HepG2 (cell line): ENCODE results near the gene NUAK2. TPM values are rescaled to one million over a fixed set of nuclear protein-coding genes. Genes with fewer than 3 reads are reported as not detected.

Experiments
- ATAC-seq: fragments of 200-7000 bp; cut with Tn5 transposase; 3 replicates; pipeline ENCODE4 v1.9.1; 2020; ENCODE audit warnings: mild to moderate bottlenecking, moderate library complexity
- BruUV-seq: library from RNA; stranded (reverse); fragments of 400-500 nt; replicated peaks from 2 replicates; lab custom pipeline; 2021; lab: Mats Ljungman, UMichigan
- CTCF ChIA-PET: fragments of 300-600 bp; formaldehyde crosslinking; extraction: SDS; loops from one replicate; lab custom pipeline; 2021; ENCODE audit warnings: low total read pairs, inconsistent platforms, low intra/inter-chr PET ratio; lab: Yijun Ruan, JAX
- POLR2A ChIA-PET: fragments of 350-600 bp; sonication (Branson Sonifier 250); formaldehyde crosslinking; loops from one replicate; lab custom pipeline; 2020; ENCODE audit warnings: antibody characterized with exemption, inconsistent platforms; lab: Yijun Ruan, JAX
- DNase-seq: peaks from one replicate; pipeline ENCODE4 v3.0.0-alpha.2; 2015; ENCODE audit warnings: low spot score
- FAIRE-seq: peaks from 3 replicates; lab custom pipeline; 2011; peaks lifted over from hg19 to GRCh38; lab: Jason Lieb, UNC
- H2AFZ ChIP-seq: one replicate; pipeline ENCODE4 v1.6.1; 2011; ENCODE audit warnings: low read length, inconsistent platforms
- H3K27ac ChIP-seq: fragments of 300-600 bp; 3 replicates; pipeline ENCODE4 v1.8.0; 2011; ENCODE audit warnings: mixed run types, mild to moderate bottlenecking, mixed read lengths, low read length, inconsistent platforms; ENCODE audit not compliant: insufficient read depth; ENCODE audit errors: extremely low read length
- H3K27me3 ChIP-seq, 2 experiments: fragments of 200-600 bp in 1 of 2; 2 replicates in 1 of 2; 3 replicates in 1 of 2; pipeline versions ENCODE4 v1.6.0 to v1.8.0; 2011; ENCODE audit warnings: low read length in 2 of 2, mild to moderate bottlenecking in 2 of 2, moderate library complexity in 2 of 2, inconsistent platforms in 1 of 2; ENCODE audit not compliant: insufficient read depth in 2 of 2, control insufficient read depth in 1 of 2
- H3K36me3 ChIP-seq, 2 experiments: fragments of 200-600 bp in 1 of 2; replicated peaks in 1 of 2; 2 replicates in 1 of 2; 3 replicates in 1 of 2; pipeline versions ENCODE4 v1.5.1 to v1.8.0; 2011; ENCODE audit warnings: low read length in 2 of 2, inconsistent platforms in 1 of 2; ENCODE audit not compliant: insufficient read depth in 2 of 2, control insufficient read depth in 1 of 2
- H3K4me1 ChIP-seq: 2 replicates; pipeline ENCODE4 v1.5.1; 2012; ENCODE audit warnings: low read length, inconsistent platforms; ENCODE audit not compliant: insufficient read depth
- H3K4me2 ChIP-seq: 2 replicates; pipeline ENCODE4 v1.6.0; 2011; ENCODE audit warnings: low read depth, low read length, inconsistent platforms
- H3K4me3 ChIP-seq, 3 experiments: fragments of 200-600 bp in 1 of 3; sonication (generic), shearing (Covaris generic) in 1 of 3; replicated peaks in 1 of 3; 2 replicates each; pipeline ENCODE4 v1.5.1; 2011 to 2016; ENCODE audit warnings: low read length in 3 of 3, inconsistent platforms in 2 of 3, low read depth in 2 of 3, mild to moderate bottlenecking in 2 of 3, control low read depth in 1 of 3, mixed read lengths in 1 of 3; ENCODE audit not compliant: insufficient read depth in 1 of 3
- H3K79me2 ChIP-seq: one replicate; pipeline ENCODE4 v1.6.1; 2011; ENCODE audit warnings: low read length, inconsistent platforms; ENCODE audit not compliant: insufficient read depth
- H3K9ac ChIP-seq: 2 replicates; pipeline ENCODE4 v1.6.0; 2011; ENCODE audit warnings: mild to moderate bottlenecking, low read depth, low read length, inconsistent platforms; ENCODE audit not compliant: insufficient read depth
- H3K9me3 ChIP-seq: 2 replicates; pipeline ENCODE4 v1.5.1; 2012; ENCODE audit warnings: mild to moderate bottlenecking, low read length
- H4K20me1 ChIP-seq: 2 replicates; pipeline ENCODE4 v1.6.0; 2011; ENCODE audit warnings: inconsistent platforms, mild to moderate bottlenecking, low read length, moderate library complexity; ENCODE audit not compliant: insufficient read depth
- CHD4 ChIP-seq: fragments of 200-600 bp; sonication (generic); IDR thresholded peaks from 2 replicates; pipeline ENCODE4 v1.7.0; 2017; ENCODE audit warnings: mild to moderate bottlenecking, low read length, borderline replicate concordance
- GZF1 ChIP-seq: sonication (generic); formaldehyde crosslinking; IDR thresholded peaks from 2 replicates; pipeline ENCODE4 v1.5.1; 2020; ENCODE audit warnings: mild to moderate bottlenecking, missing genetic modification reagents
- PAX8 ChIP-seq: sonication (generic); formaldehyde crosslinking; IDR thresholded peaks from 2 replicates; pipeline ENCODE4 v1.8.0; 2022; ENCODE audit warnings: mild to moderate bottlenecking, missing genetic modification reagents, borderline replicate concordance
- ZFP37 ChIP-seq: sonication (generic); formaldehyde crosslinking; IDR thresholded peaks from 2 replicates; pipeline ENCODE4 v1.4.0; 2020; ENCODE audit warnings: missing genetic modification reagents, borderline replicate concordance
- ZNF20 ChIP-seq: sonication (generic); formaldehyde crosslinking; IDR thresholded peaks from 2 replicates; pipeline ENCODE4 v1.4.0; 2020; ENCODE audit warnings: mild to moderate bottlenecking, moderate library complexity, missing genetic modification reagents
- ZNF326 ChIP-seq: sonication (generic); formaldehyde crosslinking; IDR thresholded peaks from 2 replicates; pipeline ENCODE4 v1.4.0; 2020; ENCODE audit warnings: missing genetic modification reagents, borderline replicate concordance
- ZSCAN25 ChIP-seq: sonication (generic); formaldehyde crosslinking; IDR thresholded peaks from 2 replicates; pipeline ENCODE4 v1.8.0; 2022; ENCODE audit warnings: mild to moderate bottlenecking, missing genetic modification reagents
- WGBS: methylation state at CpG from one replicate; pipeline ENCODE4 v1.1.6; 2017; ENCODE audit warnings: low lambda C conversion rate; 5-methylcytosine and 5-hydroxymethylcytosine counted together
- in situ Hi-C: cut with HindIII; loops from 2 replicates; pipeline ENCODE4 v1.10.0; 2017; ENCODE audit warnings: low pct_unique_long_range_greater_than_20kb; ENCODE audit not compliant: extremely low pct_ligation_motif_present
- intact Hi-C: fragments of 100-400 bp; cut with micrococcal nuclease; formaldehyde crosslinking; loops from one replicate; pipeline ENCODE4 v1.10.0; 2022; ENCODE audit not compliant: unreplicated experiment
- polyA plus RNA-seq, 8 experiments: library from polyadenylated mRNA; depleted of rRNA in 3 of 8; stranded (reverse) in 7 of 8; unstranded in 1 of 8; fragments of >200 nt; fragmentation: Illumina TruSeq in 4 of 8; extraction: Trizol in 4 of 8; gene quantifications; 2 replicates each; pipeline versions ENCODE4 v1.2.1 to v1.2.3, GENCODE V29; 2011 to 2016; ENCODE audit warnings: low read depth in 4 of 8, missing spikeins in 1 of 8, mixed read lengths in 1 of 8; ENCODE audit not compliant: insufficient read depth in 1 of 8
- total RNA-seq, 5 experiments: library from RNA; depleted of rRNA; stranded (reverse); fragments of >200 nt; fragmentation: Illumina TruSeq; extraction: Trizol; gene quantifications; 2 replicates each; pipeline ENCODE4 v1.2.3, GENCODE V29; 2016; ENCODE audit warnings: low read depth in 1 of 5
- TF ChIP-seq, protein P1 (sequence below): IDR thresholded peaks from 2 replicates; pipeline ENCODE4 v1.6.1; 2018; ENCODE audit warnings: missing genetic modification reagents
- TF ChIP-seq, protein P2 (sequence below): sonication (generic); formaldehyde crosslinking; IDR thresholded peaks from 2 replicates; pipeline ENCODE4 v1.8.1; 2023; ENCODE audit warnings: mild to moderate bottlenecking, moderate library complexity, missing genetic modification reagents
- TF ChIP-seq, protein P3 (sequence below): sonication (generic); formaldehyde crosslinking; IDR thresholded peaks from 2 replicates; pipeline ENCODE4 v1.5.0; 2020; ENCODE audit warnings: missing genetic modification reagents
- TF ChIP-seq, protein P4 (sequence below): sonication (generic); formaldehyde crosslinking; IDR thresholded peaks from 2 replicates; pipeline ENCODE4 v1.8.1; 2023; ENCODE audit warnings: mild to moderate bottlenecking, missing genetic modification reagents

NUAK2 gene
- total and polyA plus RNA-seq, 2 of the 13 experiments (the other 11 are each of a cell fraction or from before 2014, with no cell fraction given): 0.75 to 1.1 TPM

DNA sequence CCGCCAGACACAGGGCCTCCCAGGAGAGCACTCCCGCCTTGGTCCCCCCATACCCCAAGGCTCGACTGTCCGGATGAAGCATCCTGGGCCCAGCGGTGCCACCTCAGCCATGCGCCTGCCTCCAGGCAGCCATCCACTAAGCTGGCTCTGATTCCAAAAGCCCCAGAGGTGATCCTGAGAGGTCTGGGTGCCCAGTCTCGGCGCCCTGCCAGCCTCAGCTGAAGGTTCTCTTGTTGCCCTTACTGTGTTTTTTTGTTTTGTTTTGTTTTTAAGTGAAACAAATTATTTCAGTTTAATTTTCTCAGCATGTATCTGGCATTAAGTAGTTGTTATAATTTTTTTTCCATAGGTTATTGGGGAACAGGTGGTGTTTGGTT, 44.9 kb downstream of the NUAK2 start:
- Histone ChIP-seq H3K4me1 (peaks cover 19% of the 10 kb centered on the region), H2AFZ (no peak overlapping the region), H3K4me3 (no peak overlapping the region), H3K4me2 (no peak overlapping the region), H4K20me1 (no peaks in the 10 kb centered on the region), H3K27me3 (peaks cover 0 to 23% of the 10 kb centered on the region in 2 experiments; a peak in 2 of 5 replicates), H3K36me3 (no peaks in the 10 kb centered on the region), H3K9me3 (no peaks in the 10 kb centered on the region), H3K9ac (no peak overlapping the region), H3K27ac (no peak overlapping the region), H3K79me2 (no peaks in the 10 kb centered on the region)
- TF ChIP-seq ZFP37 (CRISPR knock-in tag) (no peak), CHD4 (no peak), ZSCAN25 (no peak), ZNF326 (CRISPR knock-in tag) (no peak), ZNF20 (CRISPR knock-in tag) (no peak), PAX8 (no peak), GZF1 (CRISPR knock-in tag) (no peak)
- TF ChIP-seq, protein P1, sequence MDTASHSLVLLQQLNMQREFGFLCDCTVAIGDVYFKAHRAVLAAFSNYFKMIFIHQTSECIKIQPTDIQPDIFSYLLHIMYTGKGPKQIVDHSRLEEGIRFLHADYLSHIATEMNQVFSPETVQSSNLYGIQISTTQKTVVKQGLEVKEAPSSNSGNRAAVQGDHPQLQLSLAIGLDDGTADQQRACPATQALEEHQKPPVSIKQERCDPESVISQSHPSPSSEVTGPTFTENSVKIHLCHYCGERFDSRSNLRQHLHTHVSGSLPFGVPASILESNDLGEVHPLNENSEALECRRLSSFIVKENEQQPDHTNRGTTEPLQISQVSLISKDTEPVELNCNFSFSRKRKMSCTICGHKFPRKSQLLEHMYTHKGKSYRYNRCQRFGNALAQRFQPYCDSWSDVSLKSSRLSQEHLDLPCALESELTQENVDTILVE (CRISPR knock-in tag): no peak
- TF ChIP-seq, protein P2, sequence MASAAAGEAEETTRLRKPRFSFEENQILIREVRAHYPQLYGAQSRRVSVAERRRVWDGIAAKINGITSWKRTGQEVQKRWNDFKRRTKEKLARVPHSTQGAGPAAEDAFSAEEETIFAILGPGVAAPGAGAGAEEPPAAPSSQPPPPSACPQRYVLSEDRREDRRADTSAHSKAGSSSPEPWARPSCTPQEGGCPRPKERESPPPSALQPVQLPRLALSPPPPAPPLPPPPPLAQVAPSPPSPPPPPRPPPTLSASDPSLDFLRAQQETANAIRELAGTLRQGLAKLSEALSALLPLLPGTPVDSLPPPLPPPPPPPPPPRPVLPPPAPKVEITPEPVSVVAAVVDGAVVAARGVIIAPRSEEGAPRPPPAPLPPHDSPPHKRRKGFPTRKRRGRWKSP (CRISPR knock-in tag): no peak
- TF ChIP-seq, protein P3, sequence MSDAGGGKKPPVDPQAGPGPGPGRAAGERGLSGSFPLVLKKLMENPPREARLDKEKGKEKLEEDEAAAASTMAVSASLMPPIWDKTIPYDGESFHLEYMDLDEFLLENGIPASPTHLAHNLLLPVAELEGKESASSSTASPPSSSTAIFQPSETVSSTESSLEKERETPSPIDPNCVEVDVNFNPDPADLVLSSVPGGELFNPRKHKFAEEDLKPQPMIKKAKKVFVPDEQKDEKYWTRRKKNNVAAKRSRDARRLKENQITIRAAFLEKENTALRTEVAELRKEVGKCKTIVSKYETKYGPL (CRISPR knock-in tag): no peak
- TF ChIP-seq, protein P4, sequence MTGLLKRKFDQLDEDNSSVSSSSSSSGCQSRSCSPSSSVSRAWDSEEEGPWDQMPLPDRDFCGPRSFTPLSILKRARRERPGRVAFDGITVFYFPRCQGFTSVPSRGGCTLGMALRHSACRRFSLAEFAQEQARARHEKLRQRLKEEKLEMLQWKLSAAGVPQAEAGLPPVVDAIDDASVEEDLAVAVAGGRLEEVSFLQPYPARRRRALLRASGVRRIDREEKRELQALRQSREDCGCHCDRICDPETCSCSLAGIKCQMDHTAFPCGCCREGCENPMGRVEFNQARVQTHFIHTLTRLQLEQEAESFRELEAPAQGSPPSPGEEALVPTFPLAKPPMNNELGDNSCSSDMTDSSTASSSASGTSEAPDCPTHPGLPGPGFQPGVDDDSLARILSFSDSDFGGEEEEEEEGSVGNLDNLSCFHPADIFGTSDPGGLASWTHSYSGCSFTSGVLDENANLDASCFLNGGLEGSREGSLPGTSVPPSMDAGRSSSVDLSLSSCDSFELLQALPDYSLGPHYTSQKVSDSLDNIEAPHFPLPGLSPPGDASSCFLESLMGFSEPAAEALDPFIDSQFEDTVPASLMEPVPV (CRISPR knock-in tag): no peak
- ChIA-PET POLR2A (interaction anchor here (1.1 kb wide), 1 partner anchor 44 kb away, joined by 3 read pairs; no protein-coding TSS in a partner anchor), CTCF (no interaction called here)
- 66% methylated on average over 4 of the region's 8 CpGs for WGBS
- FAIRE-seq: no peak
- BruUV-seq: no TSS peak
- ATAC-seq: no peak
- DNase-seq: no peak
- in situ Hi-C loops: no loop called here
- intact Hi-C loops: no loop called here
